IMR-90 (cell line): ENCODE results near the gene PRB4.
"Not testable (repeated sequence)": the region's sequence is repeated elsewhere in the genome, so short reads cannot be mapped to it uniquely, and the experiment has no call there.

Source experiments
- POLR2A ChIP-seq: IDR thresholded peaks from 2 replicates; pipeline ENCODE4 v1.6.1; 2012; ENCODE audit warnings: mild to moderate bottlenecking, low read depth, low read length
- SMC3 ChIP-seq: fragments of 150-350 bp; IDR thresholded peaks from 2 replicates; pipeline ENCODE4 v1.6.1; 2016; ENCODE audit warnings: low read depth, mild to moderate bottlenecking, antibody characterized with exemption, low read length, moderate library complexity

- not testable (repeated sequence) for TF ChIP-seq POLR2A, SMC3
Observed at GRCh38 chr12:11351736-11352135, 41.5 kb upstream of the PRB4 start.
